Kidney (tissue), 14 donors: ENCODE data around the gene KLF6. TPM values are rescaled to one million over a fixed set of nuclear protein-coding genes. Genes with fewer than 3 reads are reported as not detected.
A peak's percentile ranks its signal among the peaks of the same experiment; 100 is the strongest.

Experiments used
- DNase-seq, 5 donors: peaks; one replicate each; pipeline ENCODE4 v3.0.0-alpha.2; 2013 to 2020
- FAIRE-seq: peaks from 2 replicates; lab custom pipeline; 2012; peaks lifted over from hg19 to GRCh38; lab: Jason Lieb, UNC
- H3K27ac ChIP-seq, 2 donors: one replicate each; pipeline ENCODE4 v1.7.0; 2013; ENCODE audit warnings: low read depth in 2 of 2, low read length in 2 of 2, inconsistent platforms in 1 of 2
- H3K27me3 ChIP-seq: one replicate; pipeline ENCODE4 v1.7.1; 2013; ENCODE audit warnings: low read length, inconsistent platforms; ENCODE audit not compliant: control insufficient read depth, insufficient read depth
- H3K36me3 ChIP-seq, 3 donors: one replicate each; pipeline versions ENCODE4 v1.7.0 to v1.7.1; 2013; ENCODE audit warnings: low read length in 3 of 3, control low read depth in 1 of 3, inconsistent platforms in 1 of 3; ENCODE audit not compliant: insufficient read depth in 3 of 3, control insufficient read depth in 2 of 3
- H3K4me1 ChIP-seq, 3 donors: one replicate each; pipeline versions ENCODE4 v1.7.0 to v1.7.1; 2013; ENCODE audit warnings: low read length in 3 of 3, inconsistent platforms in 1 of 3, low read depth in 1 of 3; ENCODE audit not compliant: control insufficient read depth in 2 of 3, insufficient read depth in 2 of 3
- H3K4me3 ChIP-seq, 3 donors: one replicate each; pipeline versions ENCODE4 v1.7.0 to v1.8.1; 2013; ENCODE audit warnings: low read length in 3 of 3, control low read depth in 1 of 3, inconsistent platforms in 1 of 3
- H3K9ac ChIP-seq, 3 donors: one replicate each; pipeline versions ENCODE4 v1.7.0 to v1.7.1; 2013; ENCODE audit warnings: low read length in 3 of 3, control low read depth in 1 of 3, inconsistent platforms in 1 of 3
- H3K9me3 ChIP-seq, 3 donors: one replicate each; pipeline versions ENCODE4 v1.7.0 to v1.7.1; 2013; ENCODE audit warnings: low read length in 3 of 3, control low read depth in 1 of 3, inconsistent platforms in 1 of 3; ENCODE audit not compliant: control insufficient read depth in 2 of 3, insufficient read depth in 1 of 3
- CTCF ChIP-seq: IDR thresholded peaks from 3 replicates; pipeline ENCODE4 v1.5.1; 2012; ENCODE audit warnings: mild to moderate bottlenecking, moderate library complexity, borderline replicate concordance; ENCODE audit not compliant: insufficient read depth; ENCODE audit errors: extremely low read depth
- intact Hi-C: fragments of 100-400 bp; cut with DNase I; formaldehyde crosslinking; loops from one replicate; pipeline ENCODE4 v1.11.1; 2022
- polyA plus RNA-seq: library from polyadenylated mRNA; stranded (reverse); fragments of 350-450 nt; fragmentation: Illumina TruSeq; extraction: RNeasy Lipid Tissue Mini Kit (QIAGEN cat#74804); gene quantifications from one replicate; pipeline ENCODE4 v1.2.3, GENCODE V29; 2014; ENCODE audit warnings: low read depth, low replicate concordance; ENCODE audit not compliant: insufficient read depth
- total RNA-seq: library from RNA; stranded (reverse); fragmentation: NEBNext Ultra II Directional; extraction: Animal tissue kit (Norgen Biotek cat#: 25700); gene quantifications from one replicate; pipeline ENCODE4 v1.2.1, GENCODE V29; 2021
- donor health status: control.
- donor health status: control.
- donor health status: control.
- donor health status: control.
- donor health status: control.
- donor health status: DM: yes; HTN: yes; CAD: no.
- donor health status: Normal renal cell carcinoma (clear cell type).

The KLF6 gene
- total and polyA plus RNA-seq, 2 donors from 2014 or later, result 27.8 to 230 TPM

GRCh38 chr10:3777981-3778691 is 6.9 kb downstream of the KLF6 start:
- H3K4me3 ChIP-seq, result peak overlapping the region in 1 of 3 donors; percentile 8

GRCh38 chr10:3776796-3777571 is 8.0 kb downstream of the KLF6 start:
- Histone ChIP-seq H3K9me3 (no peaks in the 10 kb centered on the region), H3K4me3 (no peak overlapping the region), H3K4me1 (peaks cover 2 to 29% (median 24%) of the 10 kb centered on the region in 3 donors), H3K9ac (peak overlapping the region in 1 of 3 donors; percentile 6), H3K36me3 (peaks cover 13 to 65% (median 41%) of the 10 kb centered on the region in 3 donors), H3K27ac (peak overlapping the region; percentile 44), H3K27me3 (no peaks in the 10 kb centered on the region)
- intact Hi-C loops, result no loop called here
- DNase-seq (no peak), FAIRE-seq (no peak)
- TF ChIP-seq CTCF, result no peak

More at GRCh38 chr10:3777981-3778691, 6.9 kb downstream of the KLF6 start:
- Histone ChIP-seq H3K9me3 (no peaks in the 10 kb centered on the region), H3K4me1 (peaks cover 5 to 29% (median 24%) of the 10 kb centered on the region in 3 donors), H3K36me3 (peaks cover 15 to 73% (median 41%) of the 10 kb centered on the region in 3 donors), H3K27me3 (no peaks in the 10 kb centered on the region), H3K27ac (peak overlapping the region; percentile 7 to 63), H3K9ac (peak overlapping the region in 1 of 3 donors; percentile 56)
- DNase-seq (no peak), FAIRE-seq (no peak)
- intact Hi-C loops, result no loop called here
- no peak for TF ChIP-seq CTCF

- H3K4me3 ChIP-seq, result no peak overlapping the region
- H3K27me3 ChIP-seq, result no peaks in the 10 kb centered on the region
- intact Hi-C loops, result no loop called here
- no peak for DNase-seq
- H3K27ac ChIP-seq, result peak overlapping the region; percentile 59 to 65
- peaks cover 11 to 55% (median 38%) of the 10 kb centered on the region in 3 donors for H3K36me3 ChIP-seq
- H3K9me3 ChIP-seq, result no peaks in the 10 kb centered on the region
- H3K9ac ChIP-seq, result no peak overlapping the region
- peaks cover 0 to 20% (median 19%) of the 10 kb centered on the region in 3 donors for H3K4me1 ChIP-seq
- FAIRE-seq, result no peak
- no peak for TF ChIP-seq CTCF
Measured at GRCh38 chr10:3775696-3776551, 9.1 kb downstream of the KLF6 start.
